Calu3 (cell line): Measurements from ENCODE around the gene OR5P2. TPM values are rescaled to one million over a fixed set of nuclear protein-coding genes. Genes with fewer than 3 reads are reported as not detected.
"Not testable (repeated sequence)": the region's sequence is repeated elsewhere in the genome, so short reads cannot be mapped to it uniquely, and the experiment has no call there.

Source experiments
- BruUV-seq: library from RNA; stranded (reverse); fragments of 400-500 nt; replicated peaks from 2 replicates; lab custom pipeline; 2021; lab: Mats Ljungman, UMichigan
- CTCF ChIA-PET: fragments of 300-600 bp; sonication (Branson Sonifier 250); formaldehyde crosslinking; loops from one replicate; lab custom pipeline; 2022; ENCODE audit warnings: antibody characterized with exemption; lab: Charles Lee
- DNase-seq: peaks from one replicate; pipeline ENCODE4 v3.0.0; 2022
- H3K27ac Mint-ChIP-seq: one replicate; pipeline ENCODE4 v1.8.0; 2022; ENCODE audit warnings: mixed read lengths; ENCODE audit not compliant: unreplicated experiment
- H3K27me3 Mint-ChIP-seq: one replicate; pipeline ENCODE4 v1.8.0; 2022; ENCODE audit warnings: mixed read lengths; ENCODE audit not compliant: unreplicated experiment
- H3K36me3 Mint-ChIP-seq: one replicate; pipeline ENCODE4 v1.8.0; 2022; ENCODE audit warnings: mild to moderate bottlenecking, moderate library complexity, mixed read lengths; ENCODE audit not compliant: insufficient read depth, unreplicated experiment
- H3K4me1 Mint-ChIP-seq: one replicate; pipeline ENCODE4 v1.8.0; 2022; ENCODE audit warnings: mild to moderate bottlenecking, low read depth, mixed read lengths; ENCODE audit not compliant: unreplicated experiment
- H3K4me3 Mint-ChIP-seq: one replicate; pipeline ENCODE4 v1.8.0; 2022; ENCODE audit warnings: mild to moderate bottlenecking, low read depth, moderate library complexity, mixed read lengths; ENCODE audit not compliant: unreplicated experiment
- H3K9me3 Mint-ChIP-seq: one replicate; pipeline ENCODE4 v1.8.0; 2022; ENCODE audit warnings: low read depth, mixed read lengths; ENCODE audit not compliant: unreplicated experiment
- CTCF ChIP-seq: fragments of 200-600 bp; IDR thresholded peaks from one replicate; pipeline ENCODE4 v1.8.0; 2022; ENCODE audit warnings: antibody characterized with exemption; ENCODE audit not compliant: unreplicated experiment
- intact Hi-C: fragments of 100-400 bp; cut with micrococcal nuclease; formaldehyde crosslinking; loops from one replicate; pipeline ENCODE4 v1.10.0; 2022; ENCODE audit not compliant: unreplicated experiment
- total RNA-seq: library from RNA; stranded (reverse); gene quantifications from 2 replicates; pipeline ENCODE4 v1.2.3, GENCODE V29; 2022

Gene OR5P2
- total RNA-seq, 1 experiment from 2014 or later: not detected

DNA sequence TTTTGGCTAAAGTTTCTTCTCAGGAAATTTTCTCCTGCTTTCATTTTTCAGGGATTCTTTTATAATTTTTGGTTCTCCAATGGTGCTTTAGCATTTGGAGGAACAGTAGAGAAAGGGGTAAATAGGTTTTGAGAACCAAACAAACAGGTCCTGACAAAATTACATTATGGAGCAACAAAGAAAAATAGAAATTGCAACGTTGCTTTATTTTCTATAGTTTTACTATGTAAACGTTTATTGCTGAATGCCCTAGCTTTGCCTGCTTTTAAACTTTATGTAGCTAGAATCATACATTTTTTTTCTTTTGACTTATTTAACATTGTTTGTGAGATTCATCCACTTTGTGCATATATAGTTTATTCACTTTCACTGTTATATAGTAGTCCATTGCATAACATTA, 43.8 kb upstream of the OR5P2 start:
- peaks cover 22% of the 10 kb centered on the region for H3K27me3 Mint-ChIP-seq
- intact Hi-C loops: no loop called here

GRCh38 chr11:7833527-7833926, 36.8 kb upstream of the OR5P2 start:
- BruUV-seq: no TSS peak
- H3K4me1 Mint-ChIP-seq: no peaks in the 10 kb centered on the region
- no peaks in the 10 kb centered on the region for H3K9me3 Mint-ChIP-seq
- H3K27me3 Mint-ChIP-seq: peaks cover 21% of the 10 kb centered on the region
- no peak overlapping the region for H3K27ac Mint-ChIP-seq
- CTCF ChIA-PET: no interaction called here
- H3K36me3 Mint-ChIP-seq: no peaks in the 10 kb centered on the region
- intact Hi-C loops: no loop called here
- no peak for DNase-seq
- no peak for TF ChIP-seq CTCF
- no peak overlapping the region for H3K4me3 Mint-ChIP-seq

More for the DNA sequence above, 43.8 kb upstream of the OR5P2 start:
- no peaks in the 10 kb centered on the region for H3K9me3 Mint-ChIP-seq
- no peaks in the 10 kb centered on the region for H3K36me3 Mint-ChIP-seq
- H3K4me1 Mint-ChIP-seq: no peaks in the 10 kb centered on the region
- no peak for DNase-seq
- CTCF ChIA-PET: no interaction called here
- no peak overlapping the region for H3K27ac Mint-ChIP-seq
- no peak overlapping the region for H3K4me3 Mint-ChIP-seq
- no TSS peak for BruUV-seq
- TF ChIP-seq CTCF: no peak

GRCh38 chr11:7830740-7831139, 34.0 kb upstream of the OR5P2 start, which contains the start of gene OR5P3:
Gene OR5P3, minus strand, starts transcription at chr11:7830840.
- intact Hi-C loops: no loop called here
- BruUV-seq: no TSS peak
- Mint-ChIP-seq H3K4me3 (no peak within 1 kb of the TSS), H3K4me1 (no peaks in the 10 kb centered on the region), H3K27ac (no peak within 1 kb of the TSS), H3K9me3 (no peaks in the 10 kb centered on the region), H3K36me3 (no peaks in the 10 kb centered on the region), H3K27me3 (peaks cover 35% of the 10 kb centered on the region)
- no peak for DNase-seq
- no peak for TF ChIP-seq CTCF
- CTCF ChIA-PET: no interaction called here

DNA sequence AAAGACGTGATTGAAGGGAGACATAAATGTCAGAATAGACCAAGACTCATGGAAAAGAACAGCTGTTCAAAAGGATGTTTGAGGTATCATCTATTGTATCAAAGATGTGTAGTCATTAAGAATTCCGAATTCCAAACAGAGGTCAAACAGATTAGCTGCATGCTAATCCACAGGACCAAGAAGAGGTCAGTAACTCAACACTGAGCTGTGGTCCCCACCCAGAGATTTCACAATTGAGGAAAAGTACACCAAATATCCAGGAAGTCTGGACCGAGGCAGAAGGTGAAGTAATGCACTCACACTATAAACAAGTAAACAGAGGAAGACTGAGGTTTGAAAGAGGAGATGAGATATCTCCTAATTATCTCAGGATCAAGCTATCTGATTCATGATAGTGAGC, 29.6 kb upstream of the OR5P2 start:
- no peak for DNase-seq
- Mint-ChIP-seq H3K4me1 (no peaks in the 10 kb centered on the region), H3K9me3 (no peaks in the 10 kb centered on the region), H3K27ac (no peak overlapping the region), H3K4me3 (no peak overlapping the region), H3K27me3 (peaks cover 23% of the 10 kb centered on the region), H3K36me3 (no peaks in the 10 kb centered on the region)
- TF ChIP-seq CTCF: no peak
- intact Hi-C loops: no loop called here
- CTCF ChIA-PET: interaction anchor here (1.1 kb wide), 1 partner anchor 12 kb away, joined by 4 read pairs; no protein-coding TSS in a partner anchor
- no TSS peak for BruUV-seq

DNA sequence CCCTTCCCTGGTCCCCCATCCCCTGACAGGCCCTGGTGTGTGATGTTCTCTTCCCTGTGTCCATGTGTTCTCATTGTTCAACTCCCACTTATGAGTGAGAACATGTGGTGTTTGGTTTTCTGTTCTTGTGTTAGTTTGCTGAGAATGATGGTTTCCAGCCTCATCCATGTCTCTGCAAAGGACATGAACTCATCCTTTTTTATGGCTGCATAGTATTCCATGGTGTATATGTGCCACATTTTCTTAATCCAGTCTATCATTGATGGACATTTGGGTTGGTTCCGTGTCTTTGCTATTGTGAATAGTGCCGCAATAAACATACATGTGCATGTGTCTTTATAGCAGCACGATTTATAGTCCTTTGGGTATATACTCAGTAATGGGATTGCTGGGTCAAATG, 23.7 kb upstream of the OR5P2 start:
- H3K27ac Mint-ChIP-seq, H3K4me3 Mint-ChIP-seq, intact Hi-C loops, BruUV-seq, H3K36me3 Mint-ChIP-seq, DNase-seq, H3K4me1 Mint-ChIP-seq, H3K9me3 Mint-ChIP-seq, CTCF ChIA-PET, H3K27me3 Mint-ChIP-seq: not testable (repeated sequence)

- DNase-seq, H3K36me3 Mint-ChIP-seq, BruUV-seq, CTCF ChIA-PET, H3K4me3 Mint-ChIP-seq, H3K4me1 Mint-ChIP-seq, H3K27me3 Mint-ChIP-seq, H3K9me3 Mint-ChIP-seq, H3K27ac Mint-ChIP-seq, intact Hi-C loops: not testable (repeated sequence)
These were observed 18.2 kb upstream of the OR5P2 start for GRCh38 chr11:7814897-7815296.

- H3K27me3 Mint-ChIP-seq, H3K27ac Mint-ChIP-seq, H3K4me3 Mint-ChIP-seq, DNase-seq, H3K36me3 Mint-ChIP-seq, H3K9me3 Mint-ChIP-seq, CTCF ChIA-PET, H3K4me1 Mint-ChIP-seq, BruUV-seq, intact Hi-C loops: not testable (repeated sequence)
These were observed 13.6 kb upstream of the OR5P2 start for GRCh38 chr11:7810301-7810700.
